Stimulated activated CD4-positive, alpha-beta T cell treated with anti-CD3 and anti-CD28 coated beads, Interleukin-1b, Interleukin-23, amount 100 ng/mL, for 1 hour (primary cell): ENCODE data around the gene NFASC.

Source experiments
- DNase-seq, 2 donors: peaks; one replicate each; pipeline ENCODE4 v3.0.0-alpha.2; 2020; ENCODE audit warnings: low read depth in 2 of 2

Gene NFASC

GRCh38 chr1:205003358-205004131, 132.9 kb downstream of the NFASC start:
- no peak for DNase-seq

- no peak for DNase-seq
These were observed 133.7 kb downstream of the NFASC start for GRCh38 chr1:205004351-205004750.

- DNase-seq, result no peak
These were observed 138.2 kb downstream of the NFASC start for GRCh38 chr1:205008896-205009295.

- DNase-seq, result no peak
These were observed 139.0 kb downstream of the NFASC start for GRCh38 chr1:205009670-205010069.

GRCh38 chr1:205012391-205013140, 141.9 kb downstream of the NFASC start:
- DNase-seq, result no peak

GRCh38 chr1:205013683-205014367, 143.2 kb downstream of the NFASC start:
- no peak for DNase-seq

GRCh38 chr1:205014783-205015182, 144.1 kb downstream of the NFASC start:
- DNase-seq, result no peak

GRCh38 chr1:205015241-205015640, 144.6 kb downstream of the NFASC start:
- no peak for DNase-seq

- DNase-seq, result no peak
These were observed 145.4 kb downstream of the NFASC start for GRCh38 chr1:205016075-205016474.

GRCh38 chr1:205016584-205016983, 145.9 kb downstream of the NFASC start:
- no peak for DNase-seq

GRCh38 chr1:205017001-205017400, 146.3 kb downstream of the NFASC start:
- DNase-seq, result no peak

- no peak for DNase-seq
These were observed 147.1 kb downstream of the NFASC start for GRCh38 chr1:205017766-205018165.

- DNase-seq, result no peak
These were observed 147.7 kb downstream of the NFASC start for GRCh38 chr1:205018381-205018780.

GRCh38 chr1:205020466-205020865, 149.8 kb downstream of the NFASC start:
- DNase-seq, result no peak

GRCh38 chr1:205024679-205025078, 154.0 kb downstream of the NFASC start:
- no peak for DNase-seq

- no peak for DNase-seq
These were observed 154.6 kb downstream of the NFASC start for GRCh38 chr1:205025239-205025638.

GRCh38 chr1:205026181-205026580, 155.5 kb downstream of the NFASC start:
- no peak for DNase-seq

GRCh38 chr1:205028390-205028789, 157.7 kb downstream of the NFASC start:
- DNase-seq, result no peak

- DNase-seq, result no peak
These were observed 158.3 kb downstream of the NFASC start for GRCh38 chr1:205028924-205029323.

- DNase-seq, result no peak
These were observed 159.6 kb downstream of the NFASC start for GRCh38 chr1:205030241-205030640.

GRCh38 chr1:205030896-205031295, 160.2 kb downstream of the NFASC start:
- no peak for DNase-seq

- DNase-seq, result no peak
These were observed 161.8 kb downstream of the NFASC start for GRCh38 chr1:205032508-205032907.

GRCh38 chr1:205037539-205037938, 166.9 kb downstream of the NFASC start:
- no peak for DNase-seq
